GM21528 (cell line): ENCODE measurements around the gene MAGEA2.
"Not testable (repeated sequence)": the region's sequence is repeated elsewhere in the genome, so short reads cannot be mapped to it uniquely, and the experiment has no call there.

Experiments used
- ATAC-seq: cut with Tn5 transposase; IDR thresholded peaks from one replicate; pipeline ENCODE4 v1.9.1; 2021; ENCODE audit warnings: mild to moderate bottlenecking, moderate library complexity; ENCODE audit not compliant: unreplicated experiment, low FRiP score

The MAGEA2 gene

DNA sequence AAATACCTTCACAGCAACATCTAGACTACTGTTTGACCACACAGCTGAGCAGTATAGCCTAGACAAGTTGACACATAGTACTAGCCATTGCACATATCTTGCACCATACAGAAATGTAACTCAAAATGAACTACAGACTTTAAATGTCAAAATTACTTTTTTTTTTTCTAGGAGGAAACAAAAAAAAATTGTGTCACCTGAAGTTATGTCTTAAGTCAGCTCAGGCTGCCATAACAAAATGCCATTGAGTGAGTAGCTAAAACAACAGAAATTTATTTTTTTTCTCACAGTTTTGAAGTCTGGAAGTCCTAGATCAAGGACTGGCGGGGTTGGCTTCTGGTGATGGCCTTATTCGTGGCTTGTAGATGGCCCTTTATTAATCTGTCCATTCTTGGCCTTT, 44.5 kb downstream of the MAGEA2 start, which contains the start of gene CSAG2:
CSAG2 (minus strand) TSS at position 101 of the 400 bp plus-strand sequence. CDS start 161 bp downstream, outside the sequence.
- not testable (repeated sequence) for ATAC-seq

DNA sequence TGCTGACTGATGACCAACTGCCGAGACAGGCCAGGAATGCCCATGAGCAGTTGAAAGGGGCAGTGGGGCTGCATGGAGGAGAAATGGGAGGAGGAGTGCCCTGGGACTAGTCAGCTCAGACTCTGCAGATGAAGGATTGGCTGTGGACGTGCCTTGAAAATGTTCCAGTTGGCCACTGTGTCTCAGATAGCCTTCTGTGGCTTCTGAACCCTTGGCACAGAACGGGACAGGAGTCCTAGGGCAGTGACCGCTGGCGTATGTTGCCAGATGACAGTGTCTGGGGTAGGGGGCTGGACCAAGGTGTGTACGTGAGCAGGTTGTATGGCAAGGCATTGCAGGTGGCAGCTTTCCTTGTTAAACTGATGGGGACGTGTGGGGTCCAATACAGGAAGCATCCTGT, 47.1 kb downstream of the MAGEA2 start:
- not testable (repeated sequence) for ATAC-seq

DNA sequence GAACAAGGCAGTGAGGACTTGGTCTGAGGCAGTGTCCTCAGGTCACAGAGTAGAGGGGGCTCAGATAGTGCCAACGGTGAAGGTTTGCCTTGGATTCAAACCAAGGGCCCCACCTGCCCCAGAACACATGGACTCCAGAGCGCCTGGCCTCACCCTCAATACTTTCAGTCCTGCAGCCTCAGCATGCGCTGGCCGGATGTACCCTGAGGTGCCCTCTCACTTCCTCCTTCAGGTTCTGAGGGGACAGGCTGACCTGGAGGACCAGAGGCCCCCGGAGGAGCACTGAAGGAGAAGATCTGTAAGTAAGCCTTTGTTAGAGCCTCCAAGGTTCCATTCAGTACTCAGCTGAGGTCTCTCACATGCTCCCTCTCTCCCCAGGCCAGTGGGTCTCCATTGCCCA, 53.3 kb downstream of the MAGEA2 start:
- ATAC-seq = not testable (repeated sequence)
